Measurements from ENCODE around the gene TMPRSS4.

Gene TMPRSS4

GRCh38 chr11:118045191-118045590 is 31.7 kb upstream of the TMPRSS4 start:
- no peaks in the 10 kb centered on the region for H3K27me3 ChIP-seq (ENCODE audit: insufficient read depth, low read length)
- H3K9me2 ChIP-seq (ENCODE audit: low read depth, low read length) = no peaks in the 10 kb centered on the region
- H3K9me3 ChIP-seq (ENCODE audit: low read length) = no peaks in the 10 kb centered on the region
- H3K4me2 ChIP-seq (ENCODE audit: low read length) = no peak overlapping the region
- H3K9ac ChIP-seq (ENCODE audit: low read length) = no peak overlapping the region
- H3K27ac ChIP-seq (ENCODE audit: low read depth, low read length, poor library complexity, severe bottlenecking) = no peak overlapping the region
- H2AFZ ChIP-seq (ENCODE audit: low read length) = no peak overlapping the region
- no peaks in the 10 kb centered on the region for H4K20me1 ChIP-seq (ENCODE audit: insufficient read depth, low read length)
- no peak overlapping the region for H3K4me3 ChIP-seq (ENCODE audit: low read depth, low read length, poor library complexity, severe bottlenecking)
- H3K79me2 ChIP-seq (ENCODE audit: insufficient read depth, low read length) = no peaks in the 10 kb centered on the region
- no peaks in the 10 kb centered on the region for H3K36me3 ChIP-seq (ENCODE audit: insufficient read depth, low read length)
- H3F3A ChIP-seq (ENCODE audit: insufficient read depth, low read length) = no peaks in the 10 kb centered on the region
- H3K4me1 ChIP-seq (ENCODE audit: insufficient read depth, low read length, severe bottlenecking) = no peaks in the 10 kb centered on the region
- TF ChIP-seq CTCF (IDR thresholded peaks at IDR 0.05; ENCODE audit: low read length) (no peak), EZH2 (IDR thresholded peaks at IDR 0.05; ENCODE audit: borderline replicate concordance, low read length) (no peak)

- no peaks in the 10 kb centered on the region for H3F3A ChIP-seq (ENCODE audit: insufficient read depth, low read length)
Observed at GRCh38 chr11:118046051-118046963, 30.6 kb upstream of the TMPRSS4 start.

GRCh38 chr11:118046964-118047700 is 29.7 kb upstream of the TMPRSS4 start:
- no peaks in the 10 kb centered on the region for H3K27me3 ChIP-seq (ENCODE audit: insufficient read depth, low read length)
- H3F3A ChIP-seq (ENCODE audit: insufficient read depth, low read length) = no peaks in the 10 kb centered on the region
- no peak overlapping the region for H2AFZ ChIP-seq (ENCODE audit: low read length)
- H3K9me3 ChIP-seq (ENCODE audit: low read length) = no peaks in the 10 kb centered on the region
- no peaks in the 10 kb centered on the region for H3K4me1 ChIP-seq (ENCODE audit: insufficient read depth, low read length, severe bottlenecking)
- H3K79me2 ChIP-seq (ENCODE audit: insufficient read depth, low read length) = no peaks in the 10 kb centered on the region
- no peaks in the 10 kb centered on the region for H3K9me2 ChIP-seq (ENCODE audit: low read depth, low read length)
- TF ChIP-seq EZH2 (IDR thresholded peaks at IDR 0.05; ENCODE audit: borderline replicate concordance, low read length) (no peak), CTCF (IDR thresholded peaks at IDR 0.05; ENCODE audit: low read length) (no peak)
- H3K4me3 ChIP-seq (ENCODE audit: low read depth, low read length, poor library complexity, severe bottlenecking) = no peak overlapping the region
- H4K20me1 ChIP-seq (ENCODE audit: insufficient read depth, low read length) = no peaks in the 10 kb centered on the region
- H3K36me3 ChIP-seq (ENCODE audit: insufficient read depth, low read length) = no peaks in the 10 kb centered on the region
- no peak overlapping the region for H3K4me2 ChIP-seq (ENCODE audit: low read length)
- no peak overlapping the region for H3K9ac ChIP-seq (ENCODE audit: low read length)
- no peak overlapping the region for H3K27ac ChIP-seq (ENCODE audit: low read depth, low read length, poor library complexity, severe bottlenecking)

More at GRCh38 chr11:118046051-118046963, 30.6 kb upstream of the TMPRSS4 start:
- Histone ChIP-seq H3K27ac (ENCODE audit: low read depth, low read length, poor library complexity, severe bottlenecking) (no peak overlapping the region), H3K79me2 (ENCODE audit: insufficient read depth, low read length) (no peaks in the 10 kb centered on the region), H3K27me3 (ENCODE audit: insufficient read depth, low read length) (no peaks in the 10 kb centered on the region), H3K9me2 (ENCODE audit: low read depth, low read length) (no peaks in the 10 kb centered on the region), H3K9me3 (ENCODE audit: low read length) (no peaks in the 10 kb centered on the region), H3K4me3 (ENCODE audit: low read depth, low read length, poor library complexity, severe bottlenecking) (no peak overlapping the region), H2AFZ (ENCODE audit: low read length) (no peak overlapping the region), H3K4me1 (ENCODE audit: insufficient read depth, low read length, severe bottlenecking) (no peaks in the 10 kb centered on the region), H3K9ac (ENCODE audit: low read length) (no peak overlapping the region), H3K36me3 (ENCODE audit: insufficient read depth, low read length) (no peaks in the 10 kb centered on the region), H4K20me1 (ENCODE audit: insufficient read depth, low read length) (no peaks in the 10 kb centered on the region), H3K4me2 (ENCODE audit: low read length) (no peak overlapping the region)
- TF ChIP-seq EZH2 (IDR thresholded peaks at IDR 0.05; ENCODE audit: borderline replicate concordance, low read length) = no peak
- TF ChIP-seq CTCF (IDR thresholded peaks at IDR 0.05; ENCODE audit: low read length) = no peak
